Activated naive CD4-positive, alpha-beta T cell treated with Interleukin-2 at 50 U/mL for 16 hours (primary cell): Measurements from ENCODE around the gene NACC1.
A peak's percentile ranks its signal among the peaks of the same experiment; 100 is the strongest.

Experiments
- DNase-seq: peaks from one replicate; pipeline ENCODE4 v3.0.0-alpha.2; 2020

The NACC1 gene

GRCh38 chr19:13117772-13118423 is at the start of gene NACC1:
NACC1 (plus strand) TSS chr19:13118264; CDS start chr19:13135208, 16,944 bp downstream.
- DNase-seq, result peak; percentile 93

GRCh38 chr19:13069415-13070359 is 48.4 kb upstream of the NACC1 start:
- DNase-seq, result no peak

DNA sequence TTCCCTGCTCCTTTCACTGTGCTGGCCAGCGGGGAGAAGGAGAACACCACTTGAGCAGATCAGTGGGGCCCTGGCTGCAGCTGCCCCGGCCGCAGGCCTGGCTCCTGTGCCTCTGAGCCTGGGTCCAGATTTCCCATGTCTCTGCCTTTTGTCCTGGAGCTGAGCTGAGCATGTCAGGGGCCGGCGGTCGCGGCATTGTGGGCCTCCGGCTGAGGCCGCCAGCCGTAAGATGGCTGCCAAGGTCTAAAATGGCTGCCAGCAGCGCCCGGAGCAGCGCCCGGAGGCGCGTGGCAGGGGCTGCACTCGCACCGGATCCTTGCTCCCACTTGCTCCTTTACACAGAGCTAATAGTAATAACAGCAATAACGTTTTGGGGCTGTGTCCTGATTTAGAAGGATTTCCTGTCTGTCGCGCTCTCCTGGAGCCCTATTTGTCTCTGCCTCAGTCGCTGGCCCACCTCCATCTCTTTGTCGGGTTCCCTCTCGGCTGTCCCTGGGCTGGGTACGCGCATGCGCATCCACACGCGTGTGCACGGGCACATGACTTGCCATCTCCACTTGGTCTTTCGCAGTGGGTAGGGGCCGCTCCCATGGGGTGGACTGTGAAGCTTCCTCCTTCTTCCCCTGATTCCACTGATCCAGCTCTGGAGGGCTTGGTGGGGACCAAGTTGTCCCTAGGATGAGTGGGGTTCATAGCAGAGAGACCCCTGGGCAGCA is 47.5 kb upstream of the NACC1 start:
- DNase-seq, result no peak

- DNase-seq, result no peak
These were observed 46.4 kb upstream of the NACC1 start for GRCh38 chr19:13071444-13072187.

GRCh38 chr19:13072188-13072908 is 45.7 kb upstream of the NACC1 start:
- DNase-seq, result no peak

DNA sequence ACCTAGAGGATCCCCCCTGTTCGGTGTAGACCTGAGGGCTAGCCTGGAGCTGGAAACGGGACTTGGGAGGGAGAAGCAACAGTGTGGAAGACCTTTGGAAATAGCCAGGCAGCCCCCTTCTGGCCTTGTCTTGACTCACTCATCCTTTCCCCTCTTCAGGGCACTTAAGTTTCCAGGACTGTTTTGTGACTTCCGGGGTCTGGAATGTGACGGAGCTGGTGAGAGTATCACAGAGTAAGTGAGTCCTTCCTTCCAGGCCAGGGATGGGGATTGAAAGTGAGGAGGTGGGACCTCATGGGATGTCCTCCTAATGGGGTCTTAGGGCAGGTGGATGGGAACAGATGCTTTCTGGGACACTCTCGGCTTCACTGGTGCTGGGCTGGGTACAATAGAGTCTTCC is 44.8 kb upstream of the NACC1 start:
- no peak for DNase-seq

- DNase-seq, result no peak
These were observed 43.7 kb upstream of the NACC1 start for GRCh38 chr19:13074378-13074777.

DNA sequence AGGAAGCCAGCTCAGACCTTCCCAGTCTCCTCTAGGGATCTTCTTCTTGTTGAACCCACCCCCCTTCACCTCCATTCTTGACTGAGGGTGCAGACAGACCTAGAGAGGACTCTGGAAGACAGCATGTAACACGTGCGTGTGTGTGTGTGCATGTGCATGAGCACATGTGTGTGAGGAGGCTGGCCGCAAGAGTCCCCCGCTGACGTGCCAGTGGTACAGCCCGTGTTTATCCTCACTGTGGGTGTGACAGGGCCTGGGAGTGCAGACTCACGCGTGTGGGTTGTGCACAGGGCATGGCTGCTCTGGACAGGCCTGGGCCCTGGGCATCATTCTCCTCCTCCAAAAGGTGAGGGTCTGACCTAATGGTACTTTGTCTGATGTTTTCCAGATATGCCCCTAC is 41.7 kb upstream of the NACC1 start:
- DNase-seq, result no peak

GRCh38 chr19:13076787-13077186 is 41.3 kb upstream of the NACC1 start:
- DNase-seq, result no peak

DNA sequence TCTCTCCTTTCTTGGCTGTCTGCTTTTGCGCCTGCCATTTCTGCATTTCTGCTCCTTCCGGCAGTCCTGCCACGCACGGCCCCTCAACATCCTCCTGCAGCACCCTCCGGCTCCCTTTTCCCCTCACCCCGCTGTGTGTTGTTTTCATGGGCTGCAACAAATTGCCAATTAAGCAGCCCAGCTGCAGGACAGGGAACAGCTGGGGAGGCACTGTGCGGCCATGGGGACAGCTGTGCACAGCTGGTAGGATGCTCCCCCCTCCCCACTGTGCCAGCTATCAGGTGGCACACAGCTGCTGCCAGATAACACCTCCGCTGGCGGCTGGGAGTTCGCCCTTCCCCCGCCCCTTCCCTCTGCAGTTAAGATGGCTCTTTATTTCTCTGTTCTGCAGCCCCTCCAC is 40.8 kb upstream of the NACC1 start:
- no peak for DNase-seq

DNA sequence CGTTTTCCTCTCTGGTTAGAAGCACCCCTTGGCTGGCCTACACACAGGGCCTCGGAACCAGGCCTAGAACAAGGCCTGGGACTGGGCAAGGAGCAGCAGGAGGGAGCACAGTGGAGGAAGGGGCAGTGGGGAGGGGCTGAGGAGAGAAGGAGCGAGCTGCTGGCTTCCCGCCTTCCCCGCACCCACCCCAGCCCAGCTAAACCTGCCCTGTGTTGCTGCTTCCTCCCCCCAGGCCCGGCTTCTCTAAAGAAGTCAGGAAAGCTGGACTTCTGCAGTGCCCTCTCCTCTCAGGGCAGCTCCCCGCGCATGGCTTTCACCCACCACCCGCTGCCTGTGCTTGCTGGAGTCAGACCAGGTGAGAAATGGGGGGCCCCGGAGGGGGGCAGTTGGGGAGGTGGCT is 39.7 kb upstream of the NACC1 start:
- DNase-seq, result no peak

DNA sequence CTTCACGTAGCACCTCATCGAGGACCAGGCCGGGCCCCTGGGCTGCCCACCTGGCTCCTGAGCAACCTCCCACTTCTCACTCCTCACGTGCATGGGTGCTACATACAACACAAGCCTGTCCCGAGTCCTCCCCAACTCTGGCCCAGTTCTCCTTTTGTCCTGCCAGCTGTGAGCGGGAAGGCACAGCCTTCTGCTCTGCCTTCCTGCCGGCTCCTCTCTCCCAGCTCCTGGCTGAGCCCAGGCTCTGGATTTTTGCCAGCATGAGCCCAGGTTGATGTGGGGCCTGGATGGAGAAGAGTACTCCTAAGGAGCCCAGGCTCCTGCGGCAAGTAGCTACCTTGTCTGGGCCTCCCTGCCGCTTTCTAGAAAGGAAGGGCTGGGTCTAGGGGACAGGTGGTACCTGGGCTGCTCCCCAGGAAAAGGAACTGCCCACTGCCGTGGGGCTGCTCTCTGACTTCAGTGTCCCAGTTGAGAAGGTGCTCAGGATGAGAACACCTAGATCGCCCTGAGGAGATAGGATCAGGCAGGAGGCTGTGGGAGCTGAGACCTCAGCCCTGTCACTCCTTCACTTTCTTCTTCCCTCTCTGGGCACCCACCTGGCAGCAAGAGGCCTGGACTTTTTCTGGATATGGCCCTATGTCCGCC is 39.0 kb upstream of the NACC1 start:
- no peak for DNase-seq

DNA sequence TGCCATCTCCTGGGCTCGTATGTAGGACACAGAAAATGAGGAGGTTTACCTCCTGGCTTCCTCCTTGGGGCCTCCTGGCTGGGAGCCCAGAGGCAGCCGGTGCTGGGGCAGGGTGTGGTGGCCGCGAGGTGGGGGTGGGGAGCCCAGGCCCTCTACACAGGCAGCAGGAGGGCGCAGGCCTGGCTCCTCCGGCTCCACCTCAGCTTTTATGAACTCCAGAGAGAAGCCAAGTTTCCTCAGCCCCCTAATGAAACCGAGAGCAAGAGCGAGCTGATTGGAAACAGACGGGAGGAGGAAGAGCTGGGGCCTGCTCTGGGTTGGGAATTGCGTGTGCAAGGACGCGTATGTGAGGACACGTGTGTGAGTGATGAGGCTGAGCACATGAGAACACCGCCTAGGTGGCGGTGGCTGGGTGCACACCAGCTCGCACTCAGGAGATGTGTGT is 38.5 kb upstream of the NACC1 start:
- no peak for DNase-seq

- DNase-seq, result no peak
These were observed 35.7 kb upstream of the NACC1 start for GRCh38 chr19:13082192-13083007.

DNA sequence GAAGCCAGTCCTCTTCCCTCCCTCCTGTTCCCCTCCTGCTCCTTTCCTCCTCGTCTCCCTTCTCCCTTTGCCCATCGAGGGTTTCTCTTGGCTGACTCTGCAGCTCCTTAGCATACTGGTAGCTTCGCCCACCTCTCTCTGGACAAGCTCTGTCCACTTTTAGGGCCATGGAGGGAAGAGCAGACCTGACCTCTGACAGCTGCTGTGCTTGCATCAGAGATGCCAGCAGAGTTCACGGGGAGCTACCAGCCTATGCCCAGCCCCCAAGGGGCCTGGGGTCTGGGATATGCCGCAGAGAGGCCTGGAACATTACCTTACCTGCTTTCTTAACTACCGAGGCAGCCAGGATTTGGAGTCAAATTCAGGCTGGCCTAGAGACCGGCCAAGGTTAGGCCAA is 35.1 kb upstream of the NACC1 start:
- no peak for DNase-seq

DNA sequence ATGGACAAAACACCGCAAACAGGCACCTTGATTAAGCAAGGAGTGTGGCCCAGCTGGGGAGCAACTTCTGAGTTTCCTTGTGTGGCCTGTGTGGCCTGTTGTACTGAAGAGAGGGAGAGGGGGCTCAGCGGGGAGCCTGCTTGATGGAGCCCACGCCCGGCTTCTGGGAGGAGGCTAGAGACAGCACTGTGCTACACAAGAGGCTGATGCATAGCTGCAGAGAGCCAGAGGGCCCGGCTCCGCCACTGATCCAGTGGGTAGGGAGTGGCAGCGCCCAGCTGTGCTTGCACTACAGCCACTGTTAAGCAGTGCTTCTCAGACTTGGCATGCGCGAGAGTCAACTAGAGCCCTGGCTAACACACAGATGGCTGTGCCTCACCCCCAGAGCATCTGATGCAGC is 34.4 kb upstream of the NACC1 start:
- no peak for DNase-seq

GRCh38 chr19:13085666-13086065 is 32.4 kb upstream of the NACC1 start:
- no peak for DNase-seq

- no peak for DNase-seq
These were observed 31.7 kb upstream of the NACC1 start for GRCh38 chr19:13086341-13086740.

- no peak for DNase-seq
These were observed 30.8 kb upstream of the NACC1 start for GRCh38 chr19:13087295-13087694.

GRCh38 chr19:13087795-13088537 is 30.1 kb upstream of the NACC1 start:
- DNase-seq, result no peak
